Activated CD4-positive, alpha-beta T cell treated with anti-CD3 and anti-CD28 coated beads for 36 hours (primary cell): ENCODE data around the gene B3GALT5. TPM values are rescaled to one million over a fixed set of nuclear protein-coding genes. Genes with fewer than 3 reads are reported as not detected.

ENCODE experiments used
- ATAC-seq: fragments of 200-7000 bp; cut with Tn5 transposase; one replicate; pipeline ENCODE4 v1.10.0; 2021; ENCODE audit warnings: mild to moderate bottlenecking, moderate library complexity
- CTCF ChIA-PET: fragments of 350-600 bp; sonication (Branson Sonifier 250); formaldehyde crosslinking; loops from one replicate; lab custom pipeline; 2021; ENCODE audit warnings: antibody characterized with exemption; lab: Charles Lee
- POLR2A ChIA-PET: fragments of 350-600 bp; sonication (Branson Sonifier 250); formaldehyde crosslinking; loops from one replicate; lab custom pipeline; 2021; ENCODE audit warnings: antibody characterized with exemption, inconsistent platforms; lab: Charles Lee
- DNase-seq: peaks from one replicate; pipeline ENCODE4 v3.0.0-alpha.2; 2020
- H3K27ac Mint-ChIP-seq: one replicate; pipeline ENCODE4 v1.8.0; 2021; ENCODE audit warnings: mixed read lengths
- H3K27me3 Mint-ChIP-seq: one replicate; pipeline ENCODE4 v1.8.0; 2021; ENCODE audit warnings: mixed read lengths
- H3K36me3 Mint-ChIP-seq: one replicate; pipeline ENCODE4 v1.8.0; 2021; ENCODE audit warnings: low read depth, mixed read lengths
- H3K4me1 Mint-ChIP-seq: one replicate; pipeline ENCODE4 v1.8.0; 2021; ENCODE audit warnings: mixed read lengths
- H3K4me3 Mint-ChIP-seq: one replicate; pipeline ENCODE4 v1.8.0; 2021; ENCODE audit warnings: mild to moderate bottlenecking, moderate library complexity, mixed read lengths
- H3K9me3 Mint-ChIP-seq: one replicate; pipeline ENCODE4 v1.8.0; 2021; ENCODE audit warnings: low read depth, mixed read lengths
- intact Hi-C, 2 experiments: fragments of 100-400 bp; cut with DNase I in 1 of 2; cut with micrococcal nuclease in 1 of 2; formaldehyde crosslinking; loops; one replicate each; pipeline versions ENCODE4 v1.14.2 to v1.15.1; 2022 to 2024; cut with DNase I, micrococcal nuclease
- total RNA-seq, 2 experiments: library from RNA; stranded (reverse); gene quantifications; one replicate each; pipeline ENCODE4 v1.2.3, GENCODE V29; 2021

Gene B3GALT5
- total RNA-seq, 2 experiments from 2014 or later, result not detected

DNA sequence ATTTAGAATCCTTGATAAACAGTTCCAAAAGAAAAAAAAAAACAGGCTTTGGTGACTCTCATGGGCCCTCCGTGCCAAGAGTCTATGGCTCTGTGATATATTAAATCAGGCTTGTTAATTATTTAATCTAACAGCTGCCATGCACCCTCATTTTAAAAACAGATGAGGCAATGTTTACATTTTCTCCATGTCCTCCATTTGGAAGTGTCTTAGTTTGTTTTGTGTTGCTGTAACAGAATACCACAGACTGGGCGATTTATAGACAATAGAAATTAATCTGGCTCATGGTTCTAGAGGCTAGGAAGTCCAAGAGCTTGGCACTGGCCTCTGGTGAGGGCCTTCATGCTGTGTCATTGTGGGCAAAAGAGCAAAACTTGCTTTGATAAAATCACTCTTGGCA, 58.0 kb downstream of the B3GALT5 start:
- CTCF ChIA-PET, result interaction anchor here (1.1 kb wide), 1 partner anchor 19 kb away, joined by 3 read pairs; no protein-coding TSS in a partner anchor
- Mint-ChIP-seq H3K4me1 (no peaks in the 10 kb centered on the region), H3K4me3 (no peak overlapping the region), H3K36me3 (no peaks in the 10 kb centered on the region), H3K27ac (no peak overlapping the region), H3K27me3 (no peaks in the 10 kb centered on the region), H3K9me3 (no peaks in the 10 kb centered on the region)
- DNase-seq (no peak), ATAC-seq (no peak)
- POLR2A ChIA-PET, result no interaction called here
- intact Hi-C loops, result no loop called here

DNA sequence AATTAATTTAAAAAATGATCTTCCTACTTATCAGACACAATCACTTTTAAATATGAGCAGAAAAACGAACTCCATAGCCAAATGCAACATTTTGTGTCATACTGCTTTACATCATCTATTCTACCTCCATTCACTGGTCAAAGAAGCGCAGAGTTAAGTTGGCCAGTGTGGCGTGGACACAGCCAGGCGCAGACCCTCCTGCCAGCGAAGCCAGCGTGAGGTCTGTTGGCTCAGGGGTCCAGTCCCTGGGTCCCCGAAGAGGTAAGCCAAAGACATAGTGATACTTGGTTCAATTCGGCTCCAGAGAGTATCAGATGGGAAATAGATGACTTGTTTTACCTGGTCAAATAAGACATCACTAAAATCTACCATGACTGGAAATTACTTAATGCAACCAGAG, 59.2 kb downstream of the B3GALT5 start:
- DNase-seq, result no peak
- no peaks in the 10 kb centered on the region for H3K36me3 Mint-ChIP-seq
- no peak for ATAC-seq
- H3K4me1 Mint-ChIP-seq, result no peaks in the 10 kb centered on the region
- ChIA-PET POLR2A (interaction anchor here (0.8 kb wide), 1 partner anchor 108 kb away, joined by 3 read pairs; no protein-coding TSS in a partner anchor), CTCF (no interaction called here)
- no peaks in the 10 kb centered on the region for H3K27me3 Mint-ChIP-seq
- H3K27ac Mint-ChIP-seq, result no peak overlapping the region
- no peak overlapping the region for H3K4me3 Mint-ChIP-seq
- no peaks in the 10 kb centered on the region for H3K9me3 Mint-ChIP-seq
- intact Hi-C loops, result no loop called here

DNA sequence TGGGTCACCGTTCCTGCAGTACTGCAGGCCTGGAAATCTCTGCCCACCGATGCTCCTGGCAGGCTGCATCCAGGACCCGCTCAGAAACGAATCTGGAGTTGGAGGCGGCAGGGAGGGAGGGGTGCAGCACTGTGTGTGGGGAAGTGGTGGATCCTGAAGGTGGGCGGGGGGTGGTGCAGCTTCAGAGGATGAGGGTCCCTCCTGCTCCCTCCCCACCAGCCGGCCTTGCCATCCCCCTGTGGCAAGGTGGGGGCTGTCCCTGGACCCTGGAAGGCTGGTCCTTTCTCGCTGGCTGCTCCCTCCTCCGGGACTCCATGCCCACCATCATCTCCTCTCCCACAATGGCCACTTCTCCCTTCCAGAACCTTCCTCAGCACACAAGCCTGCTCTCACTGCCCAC, 60.4 kb downstream of the B3GALT5 start:
- Mint-ChIP-seq H3K4me3 (no peak overlapping the region), H3K4me1 (no peaks in the 10 kb centered on the region), H3K27ac (no peak overlapping the region), H3K9me3 (no peaks in the 10 kb centered on the region), H3K27me3 (no peaks in the 10 kb centered on the region), H3K36me3 (no peaks in the 10 kb centered on the region)
- ATAC-seq (no peak), DNase-seq (no peak)
- intact Hi-C loops, result no loop called here
- POLR2A ChIA-PET, result no interaction called here
- CTCF ChIA-PET, result no interaction called here

DNA sequence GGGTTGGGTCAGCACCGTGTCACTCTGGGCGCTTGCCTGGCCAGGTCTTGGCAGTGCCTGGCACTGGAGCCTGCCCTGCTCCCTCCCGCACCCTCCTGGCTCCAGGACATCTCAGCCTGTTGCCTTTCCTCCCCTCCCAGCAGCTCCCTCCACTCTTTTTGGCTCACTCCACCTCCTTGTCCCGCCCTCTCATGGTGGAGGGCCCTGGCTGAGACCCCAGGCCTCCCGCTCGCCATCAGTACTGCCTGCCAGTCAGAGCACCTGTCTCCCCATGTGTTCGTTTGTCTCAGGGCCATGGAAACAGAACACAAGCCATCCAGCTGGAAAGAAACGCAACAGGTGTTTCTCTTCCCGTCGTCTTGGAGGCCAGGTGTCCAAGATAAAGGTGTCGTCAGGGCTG, 61.0 kb downstream of the B3GALT5 start:
- intact Hi-C loops, result no loop called here
- no peak overlapping the region for H3K27ac Mint-ChIP-seq
- ChIA-PET CTCF (no interaction called here), POLR2A (no interaction called here)
- no peaks in the 10 kb centered on the region for H3K9me3 Mint-ChIP-seq
- H3K36me3 Mint-ChIP-seq, result no peaks in the 10 kb centered on the region
- DNase-seq (no peak), ATAC-seq (no peak)
- no peaks in the 10 kb centered on the region for H3K27me3 Mint-ChIP-seq
- H3K4me1 Mint-ChIP-seq, result no peaks in the 10 kb centered on the region
- no peak overlapping the region for H3K4me3 Mint-ChIP-seq

DNA sequence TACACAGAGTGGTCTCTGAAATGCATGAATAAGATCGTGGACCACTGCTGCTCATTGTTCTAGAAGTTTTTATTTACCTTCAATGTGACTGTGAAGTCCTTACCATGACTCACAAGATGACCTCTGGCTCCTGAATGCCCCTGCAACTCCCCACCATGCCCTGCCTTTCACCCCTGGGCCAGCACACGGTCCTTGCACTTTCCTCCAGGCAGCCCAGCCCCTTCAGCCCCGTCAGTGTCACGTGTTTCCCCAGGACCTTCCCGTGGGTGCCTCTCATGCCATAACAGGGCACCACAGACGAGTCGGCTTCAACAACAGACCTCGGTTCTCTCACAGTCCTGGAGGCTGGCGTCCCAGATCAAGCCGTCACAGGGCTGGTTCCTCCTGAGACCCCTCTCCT, 62.1 kb downstream of the B3GALT5 start:
- Mint-ChIP-seq H3K4me3 (no peak overlapping the region), H3K9me3 (no peaks in the 10 kb centered on the region), H3K27me3 (no peaks in the 10 kb centered on the region), H3K4me1 (no peaks in the 10 kb centered on the region), H3K27ac (no peak overlapping the region), H3K36me3 (no peaks in the 10 kb centered on the region)
- ChIA-PET CTCF (no interaction called here), POLR2A (no interaction called here)
- intact Hi-C loops, result no loop called here
- DNase-seq (no peak), ATAC-seq (no peak)

DNA sequence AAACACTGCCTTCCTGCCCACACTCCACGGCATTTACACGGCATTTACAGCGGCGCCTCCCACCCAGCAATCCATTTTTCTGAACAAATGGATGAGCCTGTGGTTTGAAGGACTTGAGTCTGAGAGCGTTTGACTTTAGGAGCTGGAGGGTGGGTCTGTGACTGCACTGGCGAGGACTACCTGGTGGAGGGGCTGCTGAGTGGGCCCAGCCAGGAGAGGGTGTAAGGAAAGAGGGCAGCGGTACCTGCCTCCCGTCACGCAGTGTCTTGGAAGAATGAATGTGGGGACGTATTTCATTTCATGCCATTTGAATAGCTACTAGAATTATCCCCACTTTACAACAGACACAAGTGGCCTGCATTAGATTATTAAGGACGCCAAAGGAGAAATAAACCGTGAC, 62.9 kb downstream of the B3GALT5 start:
- H3K4me3 Mint-ChIP-seq, result no peak overlapping the region
- H3K9me3 Mint-ChIP-seq, result no peaks in the 10 kb centered on the region
- intact Hi-C loops, result no loop called here
- CTCF ChIA-PET, result no interaction called here
- ATAC-seq (no peak), DNase-seq (no peak)
- no peak overlapping the region for H3K27ac Mint-ChIP-seq
- no peaks in the 10 kb centered on the region for H3K4me1 Mint-ChIP-seq
- POLR2A ChIA-PET, result no interaction called here
- H3K36me3 Mint-ChIP-seq, result no peaks in the 10 kb centered on the region
- H3K27me3 Mint-ChIP-seq, result peaks cover 4% of the 10 kb centered on the region

DNA sequence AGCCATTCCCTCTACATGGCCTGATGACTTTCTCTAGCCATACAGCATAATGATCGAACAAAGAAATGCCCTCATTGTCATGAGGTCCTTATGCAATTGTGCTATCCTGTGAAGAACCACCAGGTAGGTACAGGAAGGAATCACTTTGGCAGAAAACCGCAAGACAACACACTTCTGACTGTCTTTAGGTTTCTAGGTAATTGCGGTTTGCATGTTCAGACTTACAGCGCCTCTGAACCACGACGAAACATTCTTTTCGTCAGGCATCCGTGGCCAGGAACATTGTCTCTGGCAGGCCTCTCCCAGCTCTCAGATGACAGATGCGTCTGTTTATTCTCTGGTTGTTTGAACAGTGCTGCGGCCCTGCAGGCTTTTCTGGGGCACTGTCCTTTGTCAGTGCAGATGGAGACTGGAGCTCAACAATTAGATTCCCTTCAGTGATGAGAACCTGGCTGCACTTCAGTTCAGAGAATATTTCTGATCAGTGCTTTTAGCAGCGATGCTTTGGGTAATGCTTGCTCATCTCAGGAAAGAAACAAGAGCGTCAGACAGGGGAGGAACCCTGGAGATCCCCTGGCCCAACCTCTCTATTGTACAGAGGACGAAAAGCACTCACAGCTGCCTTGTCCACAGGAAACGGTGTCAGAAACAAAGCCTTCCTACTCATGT, 63.4 kb downstream of the B3GALT5 start:
- CTCF ChIA-PET, result no interaction called here
- H3K4me3 Mint-ChIP-seq, result no peak overlapping the region

DNA sequence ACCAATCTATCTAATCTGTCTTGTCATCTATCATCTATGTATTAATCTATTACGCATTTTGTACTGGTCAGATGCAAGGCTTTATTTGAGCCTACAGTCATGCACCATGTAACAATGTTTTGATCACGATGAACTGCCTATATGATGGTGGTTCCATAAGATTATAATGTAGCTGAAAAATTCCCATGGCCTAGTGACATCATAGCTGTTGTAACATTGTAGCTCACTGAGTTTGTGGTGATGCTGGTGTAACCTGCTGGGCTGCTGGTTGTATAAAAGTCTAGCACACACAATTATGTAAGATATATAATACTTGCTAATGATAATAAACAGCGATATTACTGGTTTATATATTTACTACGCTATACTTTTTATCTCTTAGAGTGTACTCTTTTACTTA, 67.5 kb downstream of the B3GALT5 start:
- no peak for ATAC-seq
- Mint-ChIP-seq H3K27me3 (peaks cover 4% of the 10 kb centered on the region), H3K4me1 (no peaks in the 10 kb centered on the region), H3K36me3 (no peaks in the 10 kb centered on the region), H3K4me3 (no peak overlapping the region), H3K27ac (no peak overlapping the region), H3K9me3 (peaks cover 2% of the 10 kb centered on the region)
- intact Hi-C loops, result no loop called here
- DNase-seq, result no peak
- ChIA-PET POLR2A (no interaction called here), CTCF (no interaction called here)

More for the DNA sequence above, 63.4 kb downstream of the B3GALT5 start:
- intact Hi-C loops, result no loop called here
- H3K4me1 Mint-ChIP-seq, result no peaks in the 10 kb centered on the region
- POLR2A ChIA-PET, result no interaction called here
- H3K9me3 Mint-ChIP-seq, result no peaks in the 10 kb centered on the region
- ATAC-seq (peak; percentile 51), DNase-seq (no peak)
- H3K27ac Mint-ChIP-seq, result no peak overlapping the region
- H3K36me3 Mint-ChIP-seq, result no peaks in the 10 kb centered on the region
- H3K27me3 Mint-ChIP-seq, result peaks cover 4% of the 10 kb centered on the region

DNA sequence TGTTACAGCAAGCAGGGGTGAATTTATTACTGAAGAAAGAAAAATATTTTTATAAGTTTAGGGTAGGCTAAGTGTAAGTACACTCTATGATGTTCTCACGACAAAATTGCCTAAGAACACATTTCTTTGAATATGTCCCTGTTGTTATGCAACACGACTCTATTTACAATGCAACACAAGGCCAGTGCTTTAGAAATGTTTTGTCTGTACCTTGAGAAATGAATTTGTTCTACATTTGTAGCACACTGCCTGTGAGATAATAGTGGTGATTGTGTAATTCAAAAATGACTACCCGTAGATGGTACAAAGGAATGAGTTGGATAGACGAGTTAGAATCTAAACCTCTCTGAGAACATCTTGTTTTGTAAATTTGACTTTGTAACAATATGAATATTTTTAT, 68.5 kb downstream of the B3GALT5 start:
- Mint-ChIP-seq H3K27ac (no peak overlapping the region), H3K27me3 (peaks cover 4% of the 10 kb centered on the region), H3K4me3 (no peak overlapping the region), H3K4me1 (no peaks in the 10 kb centered on the region), H3K36me3 (no peaks in the 10 kb centered on the region), H3K9me3 (peaks cover 2% of the 10 kb centered on the region)
- DNase-seq (no peak), ATAC-seq (no peak)
- CTCF ChIA-PET, result no interaction called here
- intact Hi-C loops, result no loop called here
- POLR2A ChIA-PET, result no interaction called here

DNA sequence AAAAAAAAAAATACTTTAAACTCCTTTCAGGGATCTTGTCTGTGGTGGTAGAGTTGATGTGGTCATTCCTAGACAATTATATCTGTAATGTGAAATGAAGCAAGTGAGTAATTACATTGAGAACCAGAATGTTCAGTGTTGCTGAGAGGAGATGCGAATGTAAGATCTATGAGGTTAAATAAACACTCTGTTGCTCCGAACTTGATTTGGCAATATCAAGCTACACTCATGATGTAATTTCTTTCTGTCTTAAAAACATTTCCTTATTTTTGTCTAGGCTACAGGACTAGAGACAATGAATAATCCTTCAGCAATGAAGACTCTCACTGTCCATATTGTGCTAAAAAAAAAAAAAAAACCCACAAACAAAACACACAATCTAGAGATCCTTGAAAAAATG, 69.1 kb downstream of the B3GALT5 start:
- intact Hi-C loops, result no loop called here
- ChIA-PET POLR2A (no interaction called here), CTCF (interaction anchor here (0.6 kb wide), 1 partner anchor 110 kb away, joined by 4 read pairs; no protein-coding TSS in a partner anchor)
- peaks cover 4% of the 10 kb centered on the region for H3K27me3 Mint-ChIP-seq
- no peaks in the 10 kb centered on the region for H3K36me3 Mint-ChIP-seq
- H3K4me3 Mint-ChIP-seq, result no peak overlapping the region
- H3K4me1 Mint-ChIP-seq, result no peaks in the 10 kb centered on the region
- H3K9me3 Mint-ChIP-seq, result peaks cover 2% of the 10 kb centered on the region
- DNase-seq, result no peak
- H3K27ac Mint-ChIP-seq, result no peak overlapping the region
- ATAC-seq, result no peak

DNA sequence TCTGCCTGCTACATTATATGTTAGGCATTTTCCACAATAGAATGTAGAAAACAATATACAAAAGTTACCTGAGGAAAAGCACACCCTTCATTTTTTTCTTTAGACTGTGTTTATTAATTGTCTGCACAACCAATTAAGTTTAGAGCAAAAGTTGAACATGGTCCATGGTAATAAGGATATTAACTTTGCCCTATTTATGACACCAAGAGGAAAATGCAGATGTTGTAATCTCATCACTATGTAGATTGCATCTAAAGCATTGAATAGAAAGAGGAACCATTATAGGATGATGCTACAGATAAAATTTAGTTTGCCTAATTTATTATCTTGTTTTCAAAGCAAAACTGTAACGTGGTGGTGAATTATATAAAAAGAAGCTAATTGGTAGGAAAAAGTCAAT, 72.5 kb downstream of the B3GALT5 start:
- Mint-ChIP-seq H3K4me1 (no peaks in the 10 kb centered on the region), H3K27me3 (peaks cover 4% of the 10 kb centered on the region), H3K36me3 (no peaks in the 10 kb centered on the region), H3K4me3 (no peak overlapping the region), H3K27ac (no peak overlapping the region), H3K9me3 (peaks cover 2% of the 10 kb centered on the region)
- DNase-seq (no peak), ATAC-seq (no peak)
- intact Hi-C loops, result no loop called here
- ChIA-PET POLR2A (no interaction called here), CTCF (no interaction called here)

DNA sequence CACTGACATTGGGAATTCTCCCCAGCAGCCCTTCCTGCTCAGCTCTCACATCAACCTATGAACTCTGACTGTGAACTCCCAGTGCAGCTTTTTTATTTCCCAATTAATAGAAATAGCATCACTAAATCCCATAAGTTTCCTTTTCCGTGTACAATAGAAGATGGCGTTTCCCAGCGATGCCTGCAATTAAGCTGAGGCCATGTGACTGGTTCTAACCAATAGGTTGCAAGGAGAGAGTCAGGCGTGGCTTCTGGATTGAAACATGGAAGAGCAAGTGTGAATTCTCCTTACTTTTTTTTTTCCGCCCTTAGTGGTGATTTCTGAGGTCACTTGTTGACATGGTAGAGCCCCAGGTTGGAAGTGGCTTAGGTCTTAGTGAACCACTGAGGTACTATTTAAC, 73.3 kb downstream of the B3GALT5 start:
- H3K4me1 Mint-ChIP-seq, result no peaks in the 10 kb centered on the region
- DNase-seq (no peak), ATAC-seq (no peak)
- H3K27me3 Mint-ChIP-seq, result peaks cover 4% of the 10 kb centered on the region
- ChIA-PET CTCF (interaction anchor here (0.6 kb wide), 1 partner anchor 594 kb away, joined by 4 read pairs; no protein-coding TSS in a partner anchor), POLR2A (no interaction called here)
- no peak overlapping the region for H3K27ac Mint-ChIP-seq
- H3K9me3 Mint-ChIP-seq, result peaks cover 2% of the 10 kb centered on the region
- intact Hi-C loops, result no loop called here
- H3K36me3 Mint-ChIP-seq, result no peaks in the 10 kb centered on the region
- H3K4me3 Mint-ChIP-seq, result no peak overlapping the region
